Smooth muscle cell (in vitro differentiated cells): ENCODE results near the gene WDR43. TPM values are rescaled to one million over a fixed set of nuclear protein-coding genes. Genes with fewer than 3 reads are reported as not detected.

Experiments used
- DNase-seq: peaks from one replicate; lab custom pipeline; 2025; ENCODE audit not compliant: unreplicated experiment; lab: John Stamatoyannopoulos, UW
- H2AFZ ChIP-seq: fragments of 200-600 bp; sonication (generic); 2 replicates; pipeline ENCODE4 v1.6.0; 2016; ENCODE audit warnings: antibody characterized with exemption, low read depth, mild to moderate bottlenecking
- H3F3A ChIP-seq: fragments of 200-600 bp; sonication (generic); 2 replicates; pipeline ENCODE4 v1.6.0; 2017; ENCODE audit warnings: antibody characterized with exemption, low read depth
- H3K27ac ChIP-seq: fragments of 200-600 bp; sonication (generic); 2 replicates; pipeline ENCODE4 v1.5.1; 2016; ENCODE audit warnings: low read depth, mild to moderate bottlenecking
- H3K27me3 ChIP-seq: fragments of 200-600 bp; sonication (generic); 2 replicates; pipeline ENCODE4 v1.6.1; 2016; ENCODE audit warnings: low read depth, mild to moderate bottlenecking
- H3K36me3 ChIP-seq: fragments of 200-600 bp; sonication (generic); 2 replicates; pipeline ENCODE4 v1.5.1; 2016; ENCODE audit warnings: low read depth
- H3K4me1 ChIP-seq: fragments of 200-600 bp; sonication (generic); 2 replicates; pipeline ENCODE4 v1.5.1; 2016; ENCODE audit warnings: low read depth
- H3K4me2 ChIP-seq: fragments of 200-600 bp; sonication (generic); 2 replicates; pipeline ENCODE4 v1.6.0; 2016; ENCODE audit warnings: mild to moderate bottlenecking
- H3K4me3 ChIP-seq: fragments of 200-600 bp; sonication (generic); 2 replicates; pipeline ENCODE4 v1.5.1; 2016; ENCODE audit warnings: mild to moderate bottlenecking
- H3K79me2 ChIP-seq: fragments of 200-600 bp; sonication (generic); 2 replicates; pipeline ENCODE4 v1.6.0; 2016; ENCODE audit warnings: low read depth, mild to moderate bottlenecking
- H3K9ac ChIP-seq: fragments of 200-600 bp; sonication (generic); 2 replicates; pipeline ENCODE4 v1.6.0; 2016; ENCODE audit warnings: low read depth
- H3K9me3 ChIP-seq: fragments of 200-600 bp; sonication (generic); replicated peaks from 2 replicates; pipeline ENCODE4 v1.5.1; 2016; ENCODE audit warnings: low read depth
- H4K20me1 ChIP-seq: fragments of 200-600 bp; sonication (generic); 2 replicates; pipeline ENCODE4 v1.6.0; 2016; ENCODE audit warnings: low read depth
- WGBS: methylation state at CpG from one replicate; pipeline ENCODE4 v1.1.7; 2016; ENCODE audit warnings: low lambda C conversion rate; 5-methylcytosine and 5-hydroxymethylcytosine counted together
- polyA plus RNA-seq: library from polyadenylated mRNA; unstranded; fragments of >200 nt; fragmentation: Nextera tagmentation; extraction: Ambion mirVana; gene quantifications from 2 replicates; pipeline ENCODE4 v1.2.1, GENCODE V29; 2016
- total RNA-seq: library from RNA; depleted of rRNA; stranded (reverse); fragments of >200 nt; gene quantifications from 2 replicates; pipeline ENCODE4 v1.2.3, GENCODE V29; 2014
- TF ChIP-seq, protein P1 (sequence below): fragments of 200-600 bp; sonication (generic); IDR thresholded peaks from 2 replicates; pipeline ENCODE4 v1.5.1; 2017; ENCODE audit warnings: borderline replicate concordance, mild to moderate bottlenecking, antibody characterized with exemption; ENCODE audit not compliant: insufficient read depth, poor library complexity, severe bottlenecking

WDR43 gene
- total and polyA plus RNA-seq, 2 experiments from 2014 or later, result 12.5 to 37.8 TPM

DNA sequence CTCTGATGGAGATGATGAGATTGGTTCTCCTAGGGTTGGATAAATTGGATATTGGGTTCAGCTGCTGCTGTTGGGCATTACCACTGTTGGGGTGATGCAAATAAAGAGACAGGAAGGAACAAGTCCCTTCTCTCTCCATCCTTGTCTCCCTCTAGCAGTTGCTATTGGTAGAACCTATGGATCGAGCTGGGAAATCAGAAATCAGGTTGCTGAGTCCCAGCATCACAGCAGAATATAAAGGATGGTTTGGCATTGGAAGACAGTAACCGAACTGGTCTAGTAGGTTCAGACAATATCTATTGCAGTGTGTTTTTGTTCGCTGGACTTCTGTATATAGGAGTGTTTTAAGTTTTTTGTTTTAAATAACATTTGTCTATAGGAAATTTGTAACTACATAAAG lies 8.1 kb downstream of the WDR43 start:
- 97% methylated on average over 3 of the region's 3 CpGs for WGBS
- H3K27ac ChIP-seq, result no peak overlapping the region
- TF ChIP-seq, protein P1, sequence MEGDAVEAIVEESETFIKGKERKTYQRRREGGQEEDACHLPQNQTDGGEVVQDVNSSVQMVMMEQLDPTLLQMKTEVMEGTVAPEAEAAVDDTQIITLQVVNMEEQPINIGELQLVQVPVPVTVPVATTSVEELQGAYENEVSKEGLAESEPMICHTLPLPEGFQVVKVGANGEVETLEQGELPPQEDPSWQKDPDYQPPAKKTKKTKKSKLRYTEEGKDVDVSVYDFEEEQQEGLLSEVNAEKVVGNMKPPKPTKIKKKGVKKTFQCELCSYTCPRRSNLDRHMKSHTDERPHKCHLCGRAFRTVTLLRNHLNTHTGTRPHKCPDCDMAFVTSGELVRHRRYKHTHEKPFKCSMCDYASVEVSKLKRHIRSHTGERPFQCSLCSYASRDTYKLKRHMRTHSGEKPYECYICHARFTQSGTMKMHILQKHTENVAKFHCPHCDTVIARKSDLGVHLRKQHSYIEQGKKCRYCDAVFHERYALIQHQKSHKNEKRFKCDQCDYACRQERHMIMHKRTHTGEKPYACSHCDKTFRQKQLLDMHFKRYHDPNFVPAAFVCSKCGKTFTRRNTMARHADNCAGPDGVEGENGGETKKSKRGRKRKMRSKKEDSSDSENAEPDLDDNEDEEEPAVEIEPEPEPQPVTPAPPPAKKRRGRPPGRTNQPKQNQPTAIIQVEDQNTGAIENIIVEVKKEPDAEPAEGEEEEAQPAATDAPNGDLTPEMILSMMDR, result no peak

GRCh38 chr2:28904295-28904694 lies 9.8 kb downstream of the WDR43 start:
- DNase-seq, result no peak
- Histone ChIP-seq H3K79me2 (peaks cover 82% of the 10 kb centered on the region), H3K4me1 (no peaks in the 10 kb centered on the region), H3K4me3 (no peak overlapping the region), H3K4me2 (no peak overlapping the region), H4K20me1 (peaks cover 84% of the 10 kb centered on the region), H3K27ac (peak overlapping the region; percentile 19), H3K27me3 (no peaks in the 10 kb centered on the region), H3K9ac (no peak overlapping the region), H3K9me3 (no peaks in the 10 kb centered on the region), H3F3A (no peaks in the 10 kb centered on the region), H2AFZ (no peak overlapping the region), H3K36me3 (peaks cover 8% of the 10 kb centered on the region)
- 52% methylated on average over 2 of the region's 2 CpGs for WGBS
- TF ChIP-seq, protein P1, result no peak

More for the DNA sequence above, 8.1 kb downstream of the WDR43 start:
- H3K9me3 ChIP-seq, result no peaks in the 10 kb centered on the region
- H4K20me1 ChIP-seq, result peaks cover 89% of the 10 kb centered on the region
- H3F3A ChIP-seq, result no peaks in the 10 kb centered on the region
- no peak overlapping the region for H3K4me3 ChIP-seq
- peaks cover 95% of the 10 kb centered on the region for H3K79me2 ChIP-seq
- no peak overlapping the region for H3K4me2 ChIP-seq
- no peak for DNase-seq
- H3K36me3 ChIP-seq, result no peaks in the 10 kb centered on the region
- H3K27me3 ChIP-seq, result no peaks in the 10 kb centered on the region
- H2AFZ ChIP-seq, result no peak overlapping the region
- no peak overlapping the region for H3K9ac ChIP-seq
- no peaks in the 10 kb centered on the region for H3K4me1 ChIP-seq

DNA sequence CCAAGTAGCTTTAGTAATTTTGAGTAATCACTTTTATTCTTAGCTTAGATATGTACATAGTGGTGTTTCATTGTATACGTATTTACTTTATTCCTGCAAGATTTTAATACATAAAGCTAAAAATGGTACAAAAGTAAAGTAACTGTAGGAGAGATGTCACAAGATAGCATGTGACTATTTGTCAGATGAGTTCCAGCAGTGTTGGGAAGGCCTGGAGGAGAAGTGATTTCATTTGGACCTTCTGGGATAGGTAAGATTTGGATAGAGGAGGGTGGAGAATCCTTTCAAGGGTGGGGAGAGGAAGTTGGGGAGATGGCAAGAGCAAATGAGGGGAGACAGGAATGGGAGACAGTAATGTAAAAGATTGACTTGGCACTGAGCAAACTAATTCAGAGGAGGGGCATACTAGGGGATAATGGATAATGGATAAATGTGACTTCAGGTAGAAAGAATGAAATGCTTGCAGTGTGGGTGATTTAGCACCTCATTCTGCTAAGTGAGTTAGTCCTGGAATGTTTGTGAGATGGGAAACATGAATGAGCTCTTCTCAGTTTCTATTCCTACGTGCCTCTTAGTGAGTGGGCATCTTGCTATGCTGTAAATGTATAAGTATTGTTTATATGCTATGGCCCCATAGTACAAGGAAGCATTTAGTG lies 10.5 kb downstream of the WDR43 start:
- DNase-seq, result no peak
- H3K4me2 ChIP-seq, result no peak overlapping the region
- 86% methylated on average over 2 of the region's 2 CpGs for WGBS
- TF ChIP-seq, protein P1, result no peak
- H3K79me2 ChIP-seq, result peaks cover 80% of the 10 kb centered on the region
- no peaks in the 10 kb centered on the region for H3F3A ChIP-seq
- H3K27me3 ChIP-seq, result no peaks in the 10 kb centered on the region
- peaks cover 84% of the 10 kb centered on the region for H4K20me1 ChIP-seq
- H3K4me1 ChIP-seq, result no peaks in the 10 kb centered on the region
- peak overlapping the region; percentile 19 for H3K27ac ChIP-seq
- no peaks in the 10 kb centered on the region for H3K9me3 ChIP-seq
- H3K9ac ChIP-seq, result no peak overlapping the region
- H2AFZ ChIP-seq, result no peak overlapping the region
- no peak overlapping the region for H3K4me3 ChIP-seq
- H3K36me3 ChIP-seq, result peaks cover 8% of the 10 kb centered on the region

GRCh38 chr2:28905533-28905932 lies 11.1 kb downstream of the WDR43 start:
- H3K4me3 ChIP-seq, result no peak overlapping the region
- peak overlapping the region; percentile 37 for H3K27ac ChIP-seq
- TF ChIP-seq, protein P1, result no peak
- H3K27me3 ChIP-seq, result no peaks in the 10 kb centered on the region
- DNase-seq, result no peak
- H3K9ac ChIP-seq, result no peak overlapping the region
- H3K4me1 ChIP-seq, result no peaks in the 10 kb centered on the region
- peaks cover 82% of the 10 kb centered on the region for H4K20me1 ChIP-seq
- no peaks in the 10 kb centered on the region for H3K9me3 ChIP-seq
- H3K36me3 ChIP-seq, result peaks cover 8% of the 10 kb centered on the region
- H3K4me2 ChIP-seq, result no peak overlapping the region
- 100% methylated on average over 3 of the region's 3 CpGs for WGBS
- no peaks in the 10 kb centered on the region for H3F3A ChIP-seq
- H2AFZ ChIP-seq, result no peak overlapping the region
- H3K79me2 ChIP-seq, result peaks cover 79% of the 10 kb centered on the region
